Activated B cell treated with CpG ODN at 0.5 μM for 24 hours (primary cell): ENCODE data around the gene HOXC12. TPM values are rescaled to one million over a fixed set of nuclear protein-coding genes. Genes with fewer than 3 reads are reported as not detected.

ENCODE experiments used
- ATAC-seq: fragments of 200-7000 bp; cut with Tn5 transposase; one replicate; pipeline ENCODE4 v1.10.0; 2021; ENCODE audit warnings: low read depth, mild to moderate bottlenecking, moderate library complexity
- CTCF ChIA-PET: fragments of 350-600 bp; sonication (Branson Sonifier 250); formaldehyde crosslinking; loops from one replicate; lab custom pipeline; 2021; ENCODE audit warnings: antibody characterized with exemption; lab: Charles Lee
- POLR2A ChIA-PET: fragments of 350-600 bp; sonication (Branson Sonifier 250); formaldehyde crosslinking; loops from one replicate; lab custom pipeline; 2021; ENCODE audit warnings: antibody characterized with exemption; lab: Charles Lee
- DNase-seq: peaks from one replicate; pipeline ENCODE4 v3.0.0; 2022
- H3K27ac Mint-ChIP-seq: one replicate; pipeline ENCODE4 v1.8.0; 2020; ENCODE audit warnings: mixed read lengths
- H3K27me3 Mint-ChIP-seq: one replicate; pipeline ENCODE4 v1.8.0; 2021; ENCODE audit warnings: mixed read lengths
- H3K36me3 Mint-ChIP-seq: one replicate; pipeline ENCODE4 v1.8.0; 2021; ENCODE audit warnings: low read depth, mixed read lengths
- H3K4me1 Mint-ChIP-seq: one replicate; pipeline ENCODE4 v1.8.0; 2021; ENCODE audit warnings: mixed read lengths
- H3K4me3 Mint-ChIP-seq: one replicate; pipeline ENCODE4 v1.8.0; 2020; ENCODE audit warnings: mild to moderate bottlenecking, mixed read lengths
- H3K9me3 Mint-ChIP-seq: one replicate; pipeline ENCODE4 v1.8.0; 2020; ENCODE audit warnings: mixed read lengths
- intact Hi-C: fragments of 100-400 bp; cut with micrococcal nuclease; formaldehyde crosslinking; loops from one replicate; pipeline ENCODE4 v1.15.1; 2024
- total RNA-seq: library from RNA; stranded (reverse); gene quantifications from 2 replicates; pipeline ENCODE4 v1.2.3, GENCODE V29; 2022
- TF ChIP-seq, protein P1 (sequence below): fragments of 200-600 bp; IDR thresholded peaks from one replicate; pipeline ENCODE4 v1.8.0; 2022; ENCODE audit warnings: antibody characterized with exemption, mild to moderate bottlenecking

Gene HOXC12
- total RNA-seq, 1 donor from 2014 or later: not detected

DNA sequence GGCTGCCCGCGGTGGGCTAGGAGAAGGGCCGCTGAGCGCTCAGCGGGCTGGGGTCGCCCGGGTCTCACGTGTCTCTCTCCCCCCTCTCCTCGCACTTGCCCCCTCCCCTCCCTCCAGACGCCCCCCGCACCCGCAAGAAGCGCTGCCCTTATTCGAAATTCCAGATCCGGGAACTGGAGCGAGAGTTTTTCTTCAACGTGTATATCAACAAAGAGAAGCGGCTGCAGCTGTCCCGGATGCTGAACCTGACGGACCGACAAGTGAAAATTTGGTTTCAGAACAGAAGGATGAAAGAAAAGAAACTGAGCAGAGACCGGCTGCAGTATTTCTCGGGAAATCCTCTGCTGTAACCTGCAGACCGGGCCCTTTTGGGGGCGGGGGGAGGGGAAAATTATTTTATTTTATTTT is 20.4 kb downstream of the HOXC12 start:
- H3K9me3 Mint-ChIP-seq: peaks cover 4% of the 10 kb centered on the region
- no peak for DNase-seq
- H3K4me1 Mint-ChIP-seq: peaks cover 15% of the 10 kb centered on the region
- H3K27ac Mint-ChIP-seq: no peak overlapping the region
- H3K36me3 Mint-ChIP-seq: no peaks in the 10 kb centered on the region
- intact Hi-C loops: loop anchor here (2.0 kb wide), 2 partner anchors 14 to 20 kb away; no protein-coding TSS in a partner anchor
- CTCF ChIA-PET: no interaction called here
- ATAC-seq: no peak
- TF ChIP-seq, protein P1, sequence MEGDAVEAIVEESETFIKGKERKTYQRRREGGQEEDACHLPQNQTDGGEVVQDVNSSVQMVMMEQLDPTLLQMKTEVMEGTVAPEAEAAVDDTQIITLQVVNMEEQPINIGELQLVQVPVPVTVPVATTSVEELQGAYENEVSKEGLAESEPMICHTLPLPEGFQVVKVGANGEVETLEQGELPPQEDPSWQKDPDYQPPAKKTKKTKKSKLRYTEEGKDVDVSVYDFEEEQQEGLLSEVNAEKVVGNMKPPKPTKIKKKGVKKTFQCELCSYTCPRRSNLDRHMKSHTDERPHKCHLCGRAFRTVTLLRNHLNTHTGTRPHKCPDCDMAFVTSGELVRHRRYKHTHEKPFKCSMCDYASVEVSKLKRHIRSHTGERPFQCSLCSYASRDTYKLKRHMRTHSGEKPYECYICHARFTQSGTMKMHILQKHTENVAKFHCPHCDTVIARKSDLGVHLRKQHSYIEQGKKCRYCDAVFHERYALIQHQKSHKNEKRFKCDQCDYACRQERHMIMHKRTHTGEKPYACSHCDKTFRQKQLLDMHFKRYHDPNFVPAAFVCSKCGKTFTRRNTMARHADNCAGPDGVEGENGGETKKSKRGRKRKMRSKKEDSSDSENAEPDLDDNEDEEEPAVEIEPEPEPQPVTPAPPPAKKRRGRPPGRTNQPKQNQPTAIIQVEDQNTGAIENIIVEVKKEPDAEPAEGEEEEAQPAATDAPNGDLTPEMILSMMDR: no peak
- POLR2A ChIA-PET: no interaction called here
- peak overlapping the region; percentile 63 for H3K4me3 Mint-ChIP-seq
- peaks cover 76% of the 10 kb centered on the region for H3K27me3 Mint-ChIP-seq

DNA sequence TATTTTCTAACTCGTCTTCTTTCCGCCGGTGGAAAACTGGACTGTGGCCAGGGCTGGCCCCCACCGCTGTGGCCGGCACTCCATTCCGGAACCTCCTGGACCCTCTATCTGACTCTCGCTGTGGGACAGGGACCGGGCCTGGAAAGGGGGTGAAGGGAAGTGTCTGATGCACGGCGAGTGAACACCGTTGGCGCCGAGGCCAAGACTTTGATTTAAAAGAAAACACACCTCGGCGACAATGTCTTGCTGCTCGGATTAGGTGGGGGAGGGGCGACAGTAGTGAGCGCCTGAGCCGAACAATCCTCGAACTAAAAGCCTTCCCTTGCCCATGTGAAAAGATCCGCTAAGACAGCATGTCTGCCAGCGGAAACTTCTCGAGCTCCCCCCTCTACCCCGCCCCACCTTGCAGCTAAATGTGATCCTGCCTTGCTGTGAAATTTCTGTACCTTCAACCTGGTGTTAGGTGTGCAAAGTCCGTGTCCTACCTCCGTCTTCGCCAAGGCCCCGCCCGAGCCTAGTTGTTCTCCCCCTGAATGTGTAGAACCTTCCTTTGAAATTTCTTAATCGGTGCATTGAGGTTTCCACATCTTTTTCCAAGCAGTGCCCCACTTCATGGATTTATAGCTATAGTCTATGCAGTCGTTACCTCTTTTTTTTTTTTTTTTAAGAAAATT is 20.9 kb downstream of the HOXC12 start:
- no peak for DNase-seq
- ChIA-PET CTCF (no interaction called here), POLR2A (interaction anchor here (0.8 kb wide), 1 partner anchor 9 kb away, joined by 4 read pairs; the partner anchor contains the start of gene HOXC10)
- TF ChIP-seq, protein P1: no peak
- Mint-ChIP-seq H3K4me3 (peak overlapping the region; percentile 63), H3K36me3 (no peaks in the 10 kb centered on the region), H3K9me3 (peaks cover 4% of the 10 kb centered on the region), H3K4me1 (peaks cover 15% of the 10 kb centered on the region), H3K27ac (peak overlapping the region; percentile 50), H3K27me3 (peaks cover 76% of the 10 kb centered on the region)
- no peak for ATAC-seq
- intact Hi-C loops: loop anchor here (2.0 kb wide), 2 partner anchors 15 to 19 kb away; no protein-coding TSS in a partner anchor

DNA sequence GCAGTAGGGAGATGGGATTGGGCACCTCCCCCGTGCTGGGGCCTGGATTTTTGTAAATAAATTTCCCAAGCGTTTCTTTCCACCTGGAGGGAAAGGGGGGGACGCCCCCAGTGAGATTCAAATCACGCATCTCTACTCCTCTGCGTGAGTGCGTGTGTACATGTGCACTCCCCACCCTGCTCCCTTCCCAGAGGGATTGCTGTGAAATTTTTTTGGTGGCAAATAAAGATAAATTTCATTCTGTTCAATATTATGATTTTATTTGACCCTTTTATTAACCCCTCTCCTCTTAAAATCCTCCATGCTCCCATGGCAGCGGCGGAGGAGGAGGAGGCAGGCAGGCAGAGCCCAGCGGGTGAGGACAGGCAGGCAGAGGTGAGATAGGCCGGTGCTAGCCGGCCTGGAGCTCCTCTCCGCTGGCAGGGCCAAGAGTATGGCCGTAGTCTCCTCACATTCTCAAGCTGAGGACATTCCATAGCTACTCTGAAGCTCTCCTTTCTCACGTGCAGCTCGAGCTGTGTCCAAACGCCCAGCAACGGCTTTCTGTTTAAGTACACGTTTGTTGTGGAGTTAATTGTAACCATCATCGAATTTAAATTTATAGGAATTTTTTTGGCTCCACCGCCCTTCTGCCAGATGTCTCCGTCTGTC is 21.6 kb downstream of the HOXC12 start:
- Mint-ChIP-seq H3K4me3 (no peak overlapping the region), H3K9me3 (peaks cover 4% of the 10 kb centered on the region), H3K27ac (no peak overlapping the region), H3K4me1 (peaks cover 15% of the 10 kb centered on the region), H3K27me3 (peaks cover 76% of the 10 kb centered on the region), H3K36me3 (no peaks in the 10 kb centered on the region)
- TF ChIP-seq, protein P1: no peak
- DNase-seq: no peak
- ChIA-PET CTCF (no interaction called here), POLR2A (interaction anchor here (0.8 kb wide), 1 partner anchor 8 kb away, joined by 4 read pairs; the partner anchor contains the start of gene HOXC10)
- ATAC-seq: no peak
- intact Hi-C loops: no loop called here

DNA sequence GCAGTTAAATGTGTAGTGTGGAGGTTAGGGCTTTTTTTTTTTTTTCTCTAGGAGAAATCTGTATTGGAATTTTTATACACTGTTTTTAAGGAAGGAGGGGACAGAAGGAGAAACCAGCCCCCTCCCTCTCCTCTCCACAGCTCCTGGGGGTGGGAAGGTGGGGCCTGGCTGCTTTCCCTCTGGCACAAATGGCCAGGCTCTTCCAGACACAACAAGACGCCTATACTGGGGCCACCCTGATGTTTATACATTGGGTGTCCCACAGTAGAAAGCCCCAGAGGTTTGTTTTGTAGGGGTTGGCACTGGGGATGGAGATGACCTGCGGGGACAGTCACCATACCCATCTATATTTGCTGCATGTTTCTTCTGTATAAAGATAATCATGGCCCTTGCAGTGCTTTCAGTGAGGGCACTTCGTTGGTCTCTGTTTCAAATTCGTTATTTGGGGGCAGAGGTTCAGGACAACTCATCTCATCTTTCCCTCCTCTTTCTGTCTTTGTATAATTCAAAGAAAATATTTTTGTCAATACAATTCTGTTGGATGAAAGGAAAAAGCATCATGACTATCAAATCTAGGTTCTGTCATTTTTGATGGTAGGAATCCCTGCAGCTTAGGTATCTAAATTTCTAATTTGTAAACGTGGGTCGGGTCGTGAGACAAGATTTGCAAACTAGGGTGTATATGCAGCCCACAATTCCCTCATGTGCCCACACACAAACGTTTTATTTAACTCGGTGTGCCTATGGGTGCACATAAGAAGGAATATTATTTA is 22.3 kb downstream of the HOXC12 start:
- CTCF ChIA-PET: no interaction called here
- intact Hi-C loops: no loop called here
- H3K27me3 Mint-ChIP-seq: peaks cover 76% of the 10 kb centered on the region
- TF ChIP-seq, protein P1: no peak
- H3K4me3 Mint-ChIP-seq: no peak overlapping the region
- peaks cover 15% of the 10 kb centered on the region for H3K4me1 Mint-ChIP-seq
- POLR2A ChIA-PET: interaction anchor here (0.7 kb wide), 1 partner anchor 82 kb away, joined by 4 read pairs; no protein-coding TSS in a partner anchor
- no peak overlapping the region for H3K27ac Mint-ChIP-seq
- H3K36me3 Mint-ChIP-seq: no peaks in the 10 kb centered on the region
- DNase-seq (no peak), ATAC-seq (no peak)
- H3K9me3 Mint-ChIP-seq: peaks cover 4% of the 10 kb centered on the region
